ENCODE results near the gene MATK.

Gene MATK

DNA sequence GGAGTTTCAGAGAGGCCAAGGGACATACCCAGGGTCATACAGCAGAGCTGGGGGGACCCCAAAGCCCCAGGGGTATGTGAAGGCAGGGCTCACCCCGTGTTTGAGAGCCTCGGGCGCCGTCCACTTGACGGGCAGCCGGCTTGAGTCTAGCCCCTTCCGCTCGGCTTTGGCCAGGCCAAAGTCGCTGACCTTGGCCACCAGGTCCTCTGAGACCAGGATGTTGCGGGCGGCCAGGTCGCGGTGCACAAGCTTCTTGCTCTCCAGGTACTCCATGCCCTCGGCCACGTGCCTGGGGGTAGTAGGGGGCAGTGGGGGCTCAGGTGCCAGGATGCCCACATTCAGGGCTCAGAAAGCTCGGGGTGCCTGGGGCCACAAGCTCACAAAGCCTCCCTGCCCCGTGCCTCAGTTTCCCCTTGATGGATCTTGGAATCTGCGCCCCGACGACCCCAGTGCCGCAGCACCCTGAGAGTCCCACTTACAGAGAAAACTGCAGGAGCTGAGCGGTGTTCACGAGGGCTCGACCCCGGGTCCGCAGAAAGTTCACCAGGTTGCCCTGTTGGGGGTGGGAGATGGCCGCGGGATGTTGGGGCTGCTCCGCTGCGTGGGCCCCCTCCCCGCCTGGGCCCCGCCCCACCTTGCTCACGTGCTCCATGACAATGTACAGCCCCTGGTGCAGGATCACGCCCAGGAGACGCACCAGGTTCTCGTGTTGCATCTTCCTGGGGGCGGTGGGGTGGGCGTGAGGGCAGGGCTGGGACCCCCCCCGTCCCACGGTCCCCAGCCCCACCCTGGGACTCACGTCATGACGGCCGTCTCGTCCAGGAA, 7.1 kb downstream of the MATK start:
- Histone ChIP-seq H3K23ac (ENCODE audit: low read length) (no peak overlapping the region), H3K56ac (ENCODE audit: low read length) (no peak overlapping the region), H2BK5ac (ENCODE audit: low read length) (no peak overlapping the region), H3K4me1 (ENCODE audit: control insufficient read depth, low read depth, low read length) (no peaks in the 10 kb centered on the region), H3K79me1 (ENCODE audit: low read length) (no peaks in the 10 kb centered on the region), H3K4me2 (ENCODE audit: low read length) (no peak overlapping the region), H2BK15ac (replicated peaks; ENCODE audit: low read depth) (no peak overlapping the region), H3K27me3 (ENCODE audit: insufficient read depth, low read length, poor library complexity) (no peaks in the 10 kb centered on the region), H2BK120ac (ENCODE audit: low read depth, low read length) (no peak overlapping the region), H3K4ac (ENCODE audit: low read depth, low read length) (no peak overlapping the region), H2AK5ac (ENCODE audit: low read length) (no peak overlapping the region), H3K18ac (ENCODE audit: low read length) (no peak overlapping the region), H3K9ac (ENCODE audit: low read length) (no peak overlapping the region), H3K4me3 (ENCODE audit: low read length) (no peak overlapping the region), H3K27ac (ENCODE audit: low read depth, low read length) (no peak overlapping the region), H3K36me3 (ENCODE audit: control insufficient read depth, insufficient read depth, low read length) (no peaks in the 10 kb centered on the region), H3K79me2 (ENCODE audit: control insufficient read depth, insufficient read depth, low read length) (no peaks in the 10 kb centered on the region), H4K8ac (ENCODE audit: low read depth, low read length) (no peak overlapping the region), H4K5ac (ENCODE audit: low read length) (no peak overlapping the region)
- WGBS (ENCODE audit: extremely low coverage, insufficient coverage, low lambda C conversion rate): no CpG with 5 or more reads among the region's 44 CpGs
- DNase-seq: no peak

DNA sequence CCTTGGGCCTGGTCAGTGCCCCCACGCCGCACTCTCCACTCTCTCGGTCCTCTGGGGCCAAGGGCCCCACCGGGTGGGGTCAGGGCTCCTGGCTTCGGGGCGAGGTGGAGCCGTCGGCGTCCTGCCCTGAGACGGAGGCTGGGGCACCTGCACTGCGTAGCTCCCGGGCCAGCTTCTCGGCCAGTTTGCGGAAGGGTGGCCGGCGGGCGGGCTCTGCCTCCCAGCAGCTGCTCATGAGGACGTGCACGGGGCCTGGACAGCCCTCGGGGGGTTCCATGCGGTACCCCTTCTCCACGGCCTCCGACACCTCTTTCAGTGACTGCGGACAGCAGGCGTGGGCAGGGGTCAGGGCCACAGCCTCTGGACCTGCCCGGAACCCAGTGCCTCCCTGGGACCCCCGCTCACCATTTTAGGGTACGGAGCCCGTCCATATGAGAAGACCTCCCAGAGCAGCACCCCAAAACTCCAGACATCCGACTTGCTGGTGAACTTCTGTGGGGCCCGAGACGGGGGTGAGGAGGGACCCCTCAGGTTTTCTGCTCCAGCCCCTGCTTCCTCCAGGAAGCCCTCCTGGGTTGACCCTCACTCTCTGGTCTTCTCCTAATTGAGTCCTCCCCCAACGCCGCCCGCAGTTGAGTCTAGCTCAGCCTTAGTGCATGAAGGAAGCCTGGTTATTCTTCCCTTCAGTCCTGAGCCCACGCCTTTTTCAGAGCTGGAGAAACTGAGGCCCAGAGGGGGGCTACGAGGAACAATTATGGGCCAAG, 7.9 kb downstream of the MATK start:
- WGBS (ENCODE audit: extremely low coverage, insufficient coverage, low lambda C conversion rate): no CpG with 5 or more reads among the region's 37 CpGs
- Histone ChIP-seq H4K5ac (ENCODE audit: low read length) (no peak overlapping the region), H3K18ac (ENCODE audit: low read length) (no peak overlapping the region), H3K27me3 (ENCODE audit: insufficient read depth, low read length, poor library complexity) (no peaks in the 10 kb centered on the region), H3K4me1 (ENCODE audit: control insufficient read depth, low read depth, low read length) (no peaks in the 10 kb centered on the region), H3K4me3 (ENCODE audit: low read length) (no peak overlapping the region), H3K56ac (ENCODE audit: low read length) (no peak overlapping the region), H2BK5ac (ENCODE audit: low read length) (no peak overlapping the region), H4K8ac (ENCODE audit: low read depth, low read length) (no peak overlapping the region), H2BK15ac (replicated peaks; ENCODE audit: low read depth) (no peak overlapping the region), H3K23ac (ENCODE audit: low read length) (no peak overlapping the region), H3K27ac (ENCODE audit: low read depth, low read length) (no peak overlapping the region), H3K9ac (ENCODE audit: low read length) (no peak overlapping the region), H3K79me2 (ENCODE audit: control insufficient read depth, insufficient read depth, low read length) (no peaks in the 10 kb centered on the region), H3K79me1 (ENCODE audit: low read length) (no peaks in the 10 kb centered on the region), H2BK120ac (ENCODE audit: low read depth, low read length) (no peak overlapping the region), H3K4me2 (ENCODE audit: low read length) (no peak overlapping the region), H2AK5ac (ENCODE audit: low read length) (no peak overlapping the region), H3K36me3 (ENCODE audit: control insufficient read depth, insufficient read depth, low read length) (no peaks in the 10 kb centered on the region), H3K4ac (ENCODE audit: low read depth, low read length) (no peak overlapping the region)
- DNase-seq: no peak

DNA sequence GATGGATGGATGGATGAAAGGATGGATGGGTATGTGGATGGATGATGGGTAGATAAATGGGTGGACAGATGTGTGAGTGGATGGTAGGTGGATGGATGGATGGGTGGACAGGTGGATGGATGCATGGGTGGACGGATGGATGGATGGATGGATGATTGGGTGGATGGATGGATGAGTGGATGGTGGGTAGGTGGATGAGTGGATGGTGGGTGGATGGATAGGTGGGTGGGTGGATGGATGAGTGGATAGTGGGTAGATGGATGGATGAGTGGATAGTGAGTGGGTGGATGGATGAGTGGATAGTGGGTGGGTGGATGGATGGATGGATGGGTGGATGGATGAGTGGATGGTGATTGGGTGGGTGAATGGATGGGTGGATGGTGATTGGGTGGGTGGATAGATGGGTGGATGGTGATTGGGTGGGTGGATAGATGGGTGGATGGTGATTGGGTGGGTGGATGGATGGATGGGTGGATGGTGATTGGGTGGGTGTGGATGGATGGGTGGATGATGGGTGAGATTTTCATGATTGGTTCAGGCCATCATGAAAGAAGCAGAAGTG, 9.6 kb downstream of the MATK start:
- Histone ChIP-seq H3K18ac (ENCODE audit: low read length) (no peak overlapping the region), H3K9ac (ENCODE audit: low read length) (no peak overlapping the region), H3K79me1 (ENCODE audit: low read length) (no peaks in the 10 kb centered on the region), H2BK5ac (ENCODE audit: low read length) (no peak overlapping the region), H3K36me3 (ENCODE audit: control insufficient read depth, insufficient read depth, low read length) (no peaks in the 10 kb centered on the region), H3K27ac (ENCODE audit: low read depth, low read length) (no peak overlapping the region), H3K23ac (ENCODE audit: low read length) (no peak overlapping the region), H3K4me2 (ENCODE audit: low read length) (no peak overlapping the region), H3K27me3 (ENCODE audit: insufficient read depth, low read length, poor library complexity) (no peaks in the 10 kb centered on the region), H2BK120ac (ENCODE audit: low read depth, low read length) (no peak overlapping the region), H3K4me1 (ENCODE audit: control insufficient read depth, low read depth, low read length) (no peaks in the 10 kb centered on the region), H3K79me2 (ENCODE audit: control insufficient read depth, insufficient read depth, low read length) (no peaks in the 10 kb centered on the region), H3K4ac (ENCODE audit: low read depth, low read length) (no peak overlapping the region), H3K4me3 (ENCODE audit: low read length) (no peak overlapping the region), H2AK5ac (ENCODE audit: low read length) (no peak overlapping the region), H4K8ac (ENCODE audit: low read depth, low read length) (no peak overlapping the region), H3K56ac (ENCODE audit: low read length) (no peak overlapping the region), H2BK15ac (replicated peaks; ENCODE audit: low read depth) (no peak overlapping the region), H4K5ac (ENCODE audit: low read length) (no peak overlapping the region)
- DNase-seq: no peak
- WGBS (ENCODE audit: extremely low coverage, insufficient coverage, low lambda C conversion rate): no CpG with 5 or more reads among the region's 1 CpG

DNA sequence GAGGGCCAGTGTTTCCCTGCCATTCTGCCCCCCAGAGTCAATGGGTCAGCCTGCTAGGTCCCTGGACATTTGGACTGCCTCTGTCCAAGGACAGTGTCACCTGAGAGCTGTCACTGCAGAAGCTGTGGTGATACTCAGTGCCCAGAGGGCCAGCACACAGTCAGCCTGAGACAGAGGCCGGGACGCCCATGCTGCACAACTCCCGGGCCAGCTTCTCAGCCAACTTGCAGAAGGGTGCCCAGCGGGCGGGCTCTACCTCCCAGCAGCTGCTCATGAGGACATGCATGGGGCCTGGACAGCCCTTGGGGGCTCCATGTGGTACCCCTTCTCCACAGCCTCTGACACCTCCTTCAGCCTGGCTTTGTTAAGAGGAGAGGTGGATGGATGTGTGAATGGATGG, 10.3 kb downstream of the MATK start:
- Histone ChIP-seq H3K23ac (ENCODE audit: low read length) (no peak overlapping the region), H3K9ac (ENCODE audit: low read length) (no peak overlapping the region), H3K27ac (ENCODE audit: low read depth, low read length) (no peak overlapping the region), H2AK5ac (ENCODE audit: low read length) (no peak overlapping the region), H3K36me3 (ENCODE audit: control insufficient read depth, insufficient read depth, low read length) (no peaks in the 10 kb centered on the region), H4K8ac (ENCODE audit: low read depth, low read length) (no peak overlapping the region), H3K4ac (ENCODE audit: low read depth, low read length) (no peak overlapping the region), H3K4me1 (ENCODE audit: control insufficient read depth, low read depth, low read length) (no peaks in the 10 kb centered on the region), H2BK5ac (ENCODE audit: low read length) (no peak overlapping the region), H3K79me2 (ENCODE audit: control insufficient read depth, insufficient read depth, low read length) (no peaks in the 10 kb centered on the region), H3K56ac (ENCODE audit: low read length) (no peak overlapping the region), H3K4me2 (ENCODE audit: low read length) (no peak overlapping the region), H2BK15ac (replicated peaks; ENCODE audit: low read depth) (no peak overlapping the region), H3K4me3 (ENCODE audit: low read length) (no peak overlapping the region), H2BK120ac (ENCODE audit: low read depth, low read length) (no peak overlapping the region), H3K27me3 (ENCODE audit: insufficient read depth, low read length, poor library complexity) (no peaks in the 10 kb centered on the region), H3K79me1 (ENCODE audit: low read length) (no peaks in the 10 kb centered on the region), H4K5ac (ENCODE audit: low read length) (no peak overlapping the region), H3K18ac (ENCODE audit: low read length) (no peak overlapping the region)
- WGBS (ENCODE audit: extremely low coverage, insufficient coverage, low lambda C conversion rate): no CpG with 5 or more reads among the region's 5 CpGs
- no peak for DNase-seq

DNA sequence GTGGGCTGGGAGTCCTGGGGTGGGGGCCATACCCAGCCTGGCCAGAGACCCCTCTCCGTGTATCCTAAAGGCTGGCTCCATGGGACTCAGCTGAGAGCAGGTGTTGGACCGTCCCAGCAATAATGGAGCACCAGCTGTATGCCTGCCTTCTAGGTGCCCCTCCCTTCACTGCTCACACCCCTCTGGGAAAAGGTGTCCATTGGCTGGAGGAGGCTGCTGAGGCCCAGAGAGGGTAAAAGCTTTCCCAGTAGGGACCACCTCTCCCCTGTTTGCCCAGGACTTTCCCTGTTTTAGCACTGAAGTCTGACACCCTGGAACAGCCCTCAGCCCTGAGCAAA, 10.8 kb downstream of the MATK start:
- H4K8ac ChIP-seq (ENCODE audit: low read depth, low read length): no peak overlapping the region
- no CpG with 5 or more reads among the region's 2 CpGs for WGBS (ENCODE audit: extremely low coverage, insufficient coverage, low lambda C conversion rate)
- H4K5ac ChIP-seq (ENCODE audit: low read length): no peak overlapping the region
- H3K27me3 ChIP-seq (ENCODE audit: insufficient read depth, low read length, poor library complexity): no peaks in the 10 kb centered on the region
- H3K23ac ChIP-seq (ENCODE audit: low read length): no peak overlapping the region
- H3K4me1 ChIP-seq (ENCODE audit: control insufficient read depth, low read depth, low read length): no peaks in the 10 kb centered on the region
- H2BK5ac ChIP-seq (ENCODE audit: low read length): no peak overlapping the region
- no peak overlapping the region for H3K56ac ChIP-seq (ENCODE audit: low read length)
- no peak overlapping the region for H3K4ac ChIP-seq (ENCODE audit: low read depth, low read length)
- no peaks in the 10 kb centered on the region for H3K36me3 ChIP-seq (ENCODE audit: control insufficient read depth, insufficient read depth, low read length)
- no peak overlapping the region for H3K4me3 ChIP-seq (ENCODE audit: low read length)
- H3K18ac ChIP-seq (ENCODE audit: low read length): no peak overlapping the region
- H2BK15ac ChIP-seq (replicated peaks; ENCODE audit: low read depth): no peak overlapping the region
- no peaks in the 10 kb centered on the region for H3K79me2 ChIP-seq (ENCODE audit: control insufficient read depth, insufficient read depth, low read length)
- H3K4me2 ChIP-seq (ENCODE audit: low read length): no peak overlapping the region
- no peak overlapping the region for H3K9ac ChIP-seq (ENCODE audit: low read length)
- H2BK120ac ChIP-seq (ENCODE audit: low read depth, low read length): no peak overlapping the region
- no peak overlapping the region for H3K27ac ChIP-seq (ENCODE audit: low read depth, low read length)
- no peaks in the 10 kb centered on the region for H3K79me1 ChIP-seq (ENCODE audit: low read length)
- no peak overlapping the region for H2AK5ac ChIP-seq (ENCODE audit: low read length)
- DNase-seq: no peak
